CD4-positive, alpha-beta T cell treated with Interleukin-2 at 100 ng/mL for 4 hours (primary cell): ENCODE data around the gene CEP41.

Experiments
- DNase-seq: peaks from one replicate; pipeline ENCODE4 v3.0.0-alpha.2; 2020; ENCODE audit warnings: low spot score

Gene CEP41

GRCh38 chr7:130350945-130351790 lies 89.6 kb downstream of the CEP41 start:
- no peak for DNase-seq

GRCh38 chr7:130349911-130350782 lies 90.7 kb downstream of the CEP41 start:
- no peak for DNase-seq

GRCh38 chr7:130346941-130347340 lies 93.9 kb downstream of the CEP41 start:
- no peak for DNase-seq

- DNase-seq, result no peak
Measured at GRCh38 chr7:130346177-130346905, 94.5 kb downstream of the CEP41 start.

- DNase-seq, result no peak
Measured at GRCh38 chr7:130345725-130346124, 95.1 kb downstream of the CEP41 start.

- no peak for DNase-seq
Measured at GRCh38 chr7:130345136-130345535, 95.7 kb downstream of the CEP41 start.

GRCh38 chr7:130344271-130344866 lies 96.4 kb downstream of the CEP41 start, which contains the start of gene CPA5:
TSS of gene CPA5 (plus strand) at chr7:130344816. CDS start at chr7:130346486, 1,670 bp downstream.
- DNase-seq, result no peak
